ENCODE data around the gene LRFN2. TPM values are rescaled to one million over a fixed set of nuclear protein-coding genes. Genes with fewer than 3 reads are reported as not detected.

Gene LRFN2
- total RNA-seq, 2 experiments from 2014 or later = 0.08 TPM; not detected in 1

DNA sequence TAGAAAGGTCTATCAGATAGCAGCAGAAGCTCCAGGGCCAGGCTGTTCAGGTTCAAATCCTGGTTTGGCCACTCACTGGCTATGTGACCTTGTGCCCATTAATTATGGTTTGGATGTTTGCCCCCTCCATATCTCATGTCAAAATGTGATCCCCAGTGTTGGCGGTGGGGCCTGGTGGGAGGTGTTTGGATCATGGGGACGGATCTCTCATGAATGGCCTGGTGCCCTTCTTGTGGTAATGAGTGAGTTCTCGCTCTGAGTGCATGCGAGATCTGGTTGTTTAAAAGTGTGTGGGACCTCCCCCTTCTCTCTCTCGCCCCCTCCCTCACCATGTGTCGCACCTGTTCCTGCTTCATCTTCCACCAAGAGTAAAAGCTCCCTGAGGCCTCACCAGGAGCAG is 240.9 kb downstream of the LRFN2 start:
- ChIA-PET POLR2A (no interaction called here), CTCF (interaction anchor here (1.1 kb wide), 1 partner anchor 136 kb away, joined by 3 read pairs; no protein-coding TSS in a partner anchor)
- DNase-seq = no peak
- Mint-ChIP-seq H3K9me3 (no peaks in the 10 kb centered on the region), H3K27me3 (no peaks in the 10 kb centered on the region), H3K27ac (no peak overlapping the region), H3K4me1 (no peaks in the 10 kb centered on the region), H3K36me3 (ENCODE audit: low read depth) (no peaks in the 10 kb centered on the region), H3K4me3 (no peak overlapping the region)

DNA sequence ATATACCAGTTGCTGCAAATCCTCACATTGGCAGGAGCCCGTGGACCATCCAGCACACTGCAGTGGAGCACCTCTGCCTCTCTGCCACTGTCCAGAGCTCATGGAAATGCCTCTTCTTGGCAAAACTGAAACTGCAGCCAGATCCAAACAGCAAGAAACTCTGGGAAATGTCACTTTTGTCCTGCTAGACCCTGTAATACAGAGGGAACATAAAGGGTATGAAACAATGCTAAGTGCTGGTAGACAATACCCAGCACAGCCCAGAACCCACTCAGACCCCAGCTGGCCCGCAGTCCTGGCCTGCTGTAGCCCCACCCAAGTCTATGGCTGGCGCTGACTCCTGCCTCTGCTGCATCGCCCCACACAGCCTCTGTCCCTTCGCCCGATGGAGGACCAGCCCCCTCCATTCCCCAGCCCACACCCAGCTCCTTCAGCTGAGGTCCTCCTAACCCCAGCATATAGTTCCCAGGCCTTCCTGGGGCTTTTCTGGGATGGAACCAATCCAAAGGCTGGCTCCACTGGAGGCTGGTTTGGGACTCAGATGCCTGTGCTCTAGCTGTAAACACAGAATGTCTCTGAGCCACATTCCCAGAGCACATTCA is 242.5 kb downstream of the LRFN2 start:
- Mint-ChIP-seq H3K27ac (no peak overlapping the region), H3K4me3 (no peak overlapping the region), H3K4me1 (no peaks in the 10 kb centered on the region), H3K9me3 (no peaks in the 10 kb centered on the region), H3K36me3 (ENCODE audit: low read depth) (no peaks in the 10 kb centered on the region), H3K27me3 (no peaks in the 10 kb centered on the region)
- no peak for DNase-seq
- CTCF ChIA-PET = no interaction called here
- POLR2A ChIA-PET = no interaction called here

DNA sequence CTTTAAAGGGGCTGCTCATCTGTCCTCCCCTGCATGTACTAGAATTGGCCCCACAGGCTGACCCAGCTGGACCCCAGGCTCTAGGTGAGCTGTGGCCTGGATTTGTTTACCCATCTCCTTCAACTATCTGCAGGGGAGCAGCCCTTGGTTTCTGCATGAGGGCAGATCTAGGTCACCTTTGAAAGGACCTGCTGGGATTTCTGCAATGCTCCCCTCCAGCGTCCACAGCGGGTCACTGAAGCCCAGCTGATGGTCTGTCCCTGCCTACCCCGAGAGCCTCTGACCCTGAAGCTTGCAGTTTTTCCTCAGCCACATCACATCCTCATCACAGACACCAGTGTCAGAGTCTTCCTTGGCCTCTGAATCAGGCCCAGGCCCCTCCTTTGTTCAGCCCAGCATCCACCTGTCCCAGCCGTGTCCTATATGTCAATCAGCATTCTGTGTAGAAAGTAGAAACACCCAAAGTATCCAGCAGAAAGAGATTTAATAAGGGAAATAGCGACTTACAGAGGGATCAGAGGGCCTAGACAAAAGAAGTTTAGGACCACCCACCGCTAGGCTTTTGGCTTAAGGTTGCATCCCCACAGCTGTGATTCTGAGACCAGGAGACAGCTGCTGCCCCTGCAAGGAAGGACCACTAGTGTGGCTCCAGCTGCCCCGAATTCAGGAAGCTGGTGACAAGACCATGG is 243.1 kb downstream of the LRFN2 start:
- H3K27me3 Mint-ChIP-seq = no peaks in the 10 kb centered on the region
- no peak overlapping the region for H3K27ac Mint-ChIP-seq
- CTCF ChIA-PET = no interaction called here
- no peaks in the 10 kb centered on the region for H3K9me3 Mint-ChIP-seq
- POLR2A ChIA-PET = no interaction called here
- no peak for DNase-seq
- H3K4me1 Mint-ChIP-seq = no peaks in the 10 kb centered on the region
- H3K36me3 Mint-ChIP-seq (ENCODE audit: low read depth) = no peaks in the 10 kb centered on the region
- no peak overlapping the region for H3K4me3 Mint-ChIP-seq

GRCh38 chr6:40343318-40343876 is 243.8 kb downstream of the LRFN2 start:
- Mint-ChIP-seq H3K9me3 (no peaks in the 10 kb centered on the region), H3K4me3 (no peak overlapping the region), H3K36me3 (ENCODE audit: low read depth) (no peaks in the 10 kb centered on the region), H3K4me1 (no peaks in the 10 kb centered on the region), H3K27me3 (no peaks in the 10 kb centered on the region), H3K27ac (no peak overlapping the region)
- CTCF ChIA-PET = no interaction called here
- no peak for DNase-seq
- POLR2A ChIA-PET = no interaction called here

GRCh38 chr6:40342723-40343122 is 244.4 kb downstream of the LRFN2 start:
- Mint-ChIP-seq H3K36me3 (ENCODE audit: low read depth) (no peaks in the 10 kb centered on the region), H3K9me3 (no peaks in the 10 kb centered on the region), H3K4me1 (no peaks in the 10 kb centered on the region), H3K27me3 (no peaks in the 10 kb centered on the region), H3K27ac (no peak overlapping the region), H3K4me3 (no peak overlapping the region)
- POLR2A ChIA-PET = no interaction called here
- no peak for DNase-seq
- CTCF ChIA-PET = interaction anchor here (1.3 kb wide), 1 partner anchor 14 kb away, joined by 4 read pairs; no protein-coding TSS in a partner anchor

DNA sequence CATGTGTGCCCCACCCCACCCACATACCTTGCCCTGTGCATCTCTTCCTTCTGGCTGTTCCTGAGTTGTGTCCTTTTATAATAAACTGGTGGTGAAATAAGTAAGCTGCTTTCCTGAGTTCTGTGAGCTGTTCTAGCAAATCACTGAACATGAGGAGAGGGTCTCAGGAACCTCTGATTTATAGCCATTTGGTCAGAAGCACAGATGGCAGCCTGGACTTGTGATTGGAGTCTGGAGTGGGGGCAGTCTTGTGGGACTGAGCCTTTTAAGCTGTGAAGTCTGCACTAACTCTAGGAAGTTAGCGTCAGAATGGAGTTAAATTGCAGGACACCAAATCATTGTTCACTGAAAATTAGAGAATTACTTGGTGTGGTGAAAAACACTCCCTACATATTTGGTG is 245.4 kb downstream of the LRFN2 start:
- ChIA-PET CTCF (interaction anchor here (1.3 kb wide), 1 partner anchor 13 kb away, joined by 4 read pairs; no protein-coding TSS in a partner anchor), POLR2A (no interaction called here)
- DNase-seq = no peak
- H3K9me3 Mint-ChIP-seq = no peaks in the 10 kb centered on the region
- no peaks in the 10 kb centered on the region for H3K4me1 Mint-ChIP-seq
- H3K36me3 Mint-ChIP-seq (ENCODE audit: low read depth) = no peaks in the 10 kb centered on the region
- no peaks in the 10 kb centered on the region for H3K27me3 Mint-ChIP-seq
- H3K4me3 Mint-ChIP-seq = no peak overlapping the region
- no peak overlapping the region for H3K27ac Mint-ChIP-seq

Data from activated CD4-positive, alpha-beta memory T cell treated with anti-CD3 and anti-CD28 coated beads, Interleukin-2, amount 10 ng/mL, durations not matched to agents 7 days and 5 days (primary cell).